ENCODE results near the gene C9orf57. TPM values are rescaled to one million over a fixed set of nuclear protein-coding genes. Genes with fewer than 3 reads are reported as not detected.
"Not testable (repeated sequence)": the region's sequence is repeated elsewhere in the genome, so short reads cannot be mapped to it uniquely, and the experiment has no call there.

C9orf57 gene
- total RNA-seq: not detected
- polyA plus RNA-seq: not detected
- long read RNA-seq, donor 1: 0 reads
- long read RNA-seq, donor 2: 0 reads
- long read RNA-seq, donor 3: 0 reads

- ATAC-seq (no peak), DNase-seq (no peak)
- WGBS, 4 donors: 94 to 96% (median 95%) methylated on average over 4 of the region's 4 CpGs
- Histone ChIP-seq H3K4me3 (no peak within 1 kb of the TSS), H3K27me3 (no peaks in the 10 kb centered on the region), H3K27ac (no peak within 1 kb of the TSS), H3K9me3 (no peaks in the 10 kb centered on the region), H3K36me3 (no peaks in the 10 kb centered on the region), H3K4me1 (no peaks in the 10 kb centered on the region)
- intact Hi-C loops (cut with DNase I): no loop called here
- TF ChIP-seq POLR2A (IDR thresholded peaks at IDR 0.05): no peak
- no peak for TF ChIP-seq CTCF (IDR thresholded peaks at IDR 0.05)
Observed at GRCh38 chr9:72060513-72060912, at the start of gene C9orf57. TSS of gene C9orf57 (minus strand) at chr9:72060613. CDS start at chr9:72059331, 1,282 bp downstream.

- H3K4me1 ChIP-seq: no peaks in the 10 kb centered on the region
- peaks cover 0 to 30% (median 0%) of the 10 kb centered on the region in 12 donors for H3K9me3 ChIP-seq
- TF ChIP-seq CTCF (IDR thresholded peaks at IDR 0.05) (no peak), POLR2A (IDR thresholded peaks at IDR 0.05) (no peak)
- H3K27ac ChIP-seq: no peak overlapping the region
- no peaks in the 10 kb centered on the region for H3K36me3 ChIP-seq
- ATAC-seq (no peak), DNase-seq (no peak)
- WGBS, 4 donors: 79 to 92% (median 83%) methylated on average over 2 of the region's 2 CpGs
- H3K4me3 ChIP-seq: no peak overlapping the region
- no peaks in the 10 kb centered on the region for H3K27me3 ChIP-seq
- intact Hi-C loops (cut with DNase I): no loop called here
Observed at GRCh38 chr9:72102520-72102919, 42.1 kb upstream of the C9orf57 start.

GRCh38 chr9:72095520-72095919 is 35.1 kb upstream of the C9orf57 start:
- H3K36me3 ChIP-seq; H3K4me3 ChIP-seq; ATAC-seq; H3K4me1 ChIP-seq; intact Hi-C loops (cut with DNase I); H3K27ac ChIP-seq; DNase-seq; H3K27me3 ChIP-seq: not testable (repeated sequence)
- WGBS, 4 donors: 57 to 82% (median 70%) methylated on average over 3 of the region's 3 CpGs
- peaks cover 0 to 16% (median 0%) of the 10 kb centered on the region in 12 donors for H3K9me3 ChIP-seq

GRCh38 chr9:72092820-72093219 is 32.4 kb upstream of the C9orf57 start:
- Histone ChIP-seq H3K4me3 (no peak overlapping the region), H3K27ac (no peak overlapping the region), H3K4me1 (no peaks in the 10 kb centered on the region), H3K36me3 (no peaks in the 10 kb centered on the region), H3K27me3 (no peaks in the 10 kb centered on the region), H3K9me3 (peaks cover 0 to 6% (median 0%) of the 10 kb centered on the region in 12 donors)
- DNase-seq (no peak), ATAC-seq (no peak)
- intact Hi-C loops (cut with DNase I): no loop called here
- 67 to 76% (median 71%) methylated on average over 6 of the region's 6 CpGs for WGBS, 4 donors
- TF ChIP-seq POLR2A (IDR thresholded peaks at IDR 0.05) (no peak), CTCF (IDR thresholded peaks at IDR 0.05) (no peak)

- 77 to 79% (median 78%) methylated on average over 2 of the region's 2 CpGs for WGBS, 4 donors
- Histone ChIP-seq H3K36me3 (no peaks in the 10 kb centered on the region), H3K9me3 (no peaks in the 10 kb centered on the region), H3K4me1 (no peaks in the 10 kb centered on the region), H3K4me3 (no peak overlapping the region), H3K27me3 (no peaks in the 10 kb centered on the region), H3K27ac (no peak overlapping the region)
- no peak for ATAC-seq
- DNase-seq: no peak
- TF ChIP-seq CTCF (IDR thresholded peaks at IDR 0.05) (no peak), POLR2A (IDR thresholded peaks at IDR 0.05) (no peak)
- intact Hi-C loops (cut with DNase I): no loop called here
Observed at GRCh38 chr9:72089451-72090130, 29.2 kb upstream of the C9orf57 start.

Measured in heart left ventricle (tissue), 16 donors.